H1 (cell line): Measurements from ENCODE around the gene FAT1. TPM values are rescaled to one million over a fixed set of nuclear protein-coding genes. Genes with fewer than 3 reads are reported as not detected.

Experiments used
- ATF3 ChIP-seq: IDR thresholded peaks from 2 replicates; pipeline ENCODE4 v1.6.1; 2011; ENCODE audit warnings: low read depth, mild to moderate bottlenecking, low read length; ENCODE audit not compliant: insufficient read depth
- CBX5 ChIP-seq: fragments of 300-800, 300-1000 bp; sonication (generic); IDR thresholded peaks from 2 replicates; pipeline ENCODE4 v1.7.1; 2016; ENCODE audit warnings: antibody characterized with exemption, low read length, low read depth
- CTCF ChIP-seq, 3 experiments: IDR thresholded peaks; 1 replicate in 2 of 3; 2 replicates in 1 of 3; pipeline versions ENCODE4 v1.5.1 to v1.6.1; 2011; ENCODE audit warnings: low read length in 3 of 3, mild to moderate bottlenecking in 3 of 3, inconsistent platforms in 2 of 3, low read depth in 1 of 3, moderate library complexity in 1 of 3; ENCODE audit not compliant: insufficient read depth in 1 of 3; ENCODE audit errors: control extremely low read depth in 1 of 3
- RXRA ChIP-seq: IDR thresholded peaks from 2 replicates; pipeline ENCODE4 v1.6.1; 2011; ENCODE audit warnings: low read depth, mild to moderate bottlenecking, low read length, moderate library complexity; ENCODE audit not compliant: insufficient read depth
- SIRT6 ChIP-seq: IDR thresholded peaks from one replicate; pipeline ENCODE4 v1.7.1; 2012; ENCODE audit warnings: low read length, inconsistent platforms
- polyA plus RNA-seq, 7 experiments: library from polyadenylated mRNA; depleted of rRNA in 3 of 7; stranded (reverse) in 5 of 7; unstranded in 2 of 7; fragments of >200 nt in 5 of 7; fragments of 200-250 nt in 2 of 7; gene quantifications; 1 replicate in 5 of 7; 2 replicates in 1 of 7; 4 replicates in 1 of 7; pipeline versions ENCODE4 v1.2.1 to v1.2.3, GENCODE V29; 2011 to 2013; ENCODE audit warnings: missing spikeins in 2 of 7, mixed read lengths in 2 of 7
- total RNA-seq: library from RNA; stranded (reverse); fragmentation: NEBNext Ultra II Directional; extraction: Animal tissue kit (Norgen Biotek cat#: 25700); gene quantifications from 2 replicates; pipeline ENCODE4 v1.2.1, GENCODE V29; 2021

The FAT1 gene
- total and polyA plus RNA-seq, 2 of the 8 experiments (the other 6 are each of a cell fraction or from before 2014, with no cell fraction given), result 94.4 to 137 TPM

GRCh38 chr4:186551849-186552248 lies 171.8 kb downstream of the FAT1 start (continued):
- TF ChIP-seq CTCF (IDR thresholded peaks at IDR 0.05; ENCODE audit: control extremely low read depth in 1 of 3, insufficient read depth in 1 of 3, low read depth in 1 of 3, low read length in 3 of 3) (no peak), RXRA (no peak), CBX5 (no peak), SIRT6 (no peak), ATF3 (no peak)
